Measurements from ENCODE around the gene HTR3C.
"Not testable (repeated sequence)": the region's sequence is repeated elsewhere in the genome, so short reads cannot be mapped to it uniquely, and the experiment has no call there.

- TF ChIP-seq, protein P1, sequence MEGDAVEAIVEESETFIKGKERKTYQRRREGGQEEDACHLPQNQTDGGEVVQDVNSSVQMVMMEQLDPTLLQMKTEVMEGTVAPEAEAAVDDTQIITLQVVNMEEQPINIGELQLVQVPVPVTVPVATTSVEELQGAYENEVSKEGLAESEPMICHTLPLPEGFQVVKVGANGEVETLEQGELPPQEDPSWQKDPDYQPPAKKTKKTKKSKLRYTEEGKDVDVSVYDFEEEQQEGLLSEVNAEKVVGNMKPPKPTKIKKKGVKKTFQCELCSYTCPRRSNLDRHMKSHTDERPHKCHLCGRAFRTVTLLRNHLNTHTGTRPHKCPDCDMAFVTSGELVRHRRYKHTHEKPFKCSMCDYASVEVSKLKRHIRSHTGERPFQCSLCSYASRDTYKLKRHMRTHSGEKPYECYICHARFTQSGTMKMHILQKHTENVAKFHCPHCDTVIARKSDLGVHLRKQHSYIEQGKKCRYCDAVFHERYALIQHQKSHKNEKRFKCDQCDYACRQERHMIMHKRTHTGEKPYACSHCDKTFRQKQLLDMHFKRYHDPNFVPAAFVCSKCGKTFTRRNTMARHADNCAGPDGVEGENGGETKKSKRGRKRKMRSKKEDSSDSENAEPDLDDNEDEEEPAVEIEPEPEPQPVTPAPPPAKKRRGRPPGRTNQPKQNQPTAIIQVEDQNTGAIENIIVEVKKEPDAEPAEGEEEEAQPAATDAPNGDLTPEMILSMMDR (IDR thresholded peaks at IDR 0.05), result not testable (repeated sequence)
- TF ChIP-seq POLR2A (IDR thresholded peaks at IDR 0.05), result not testable (repeated sequence)
Measured at GRCh38 chr3:184038307-184038706, 14.5 kb upstream of the HTR3C start.

Measured in Peyer's patch (tissue), 4 donors.